ENCODE data around the gene RNF113B.

The RNF113B gene

GRCh38 chr13:98204546-98204945 lies 27.5 kb upstream of the RNF113B start:
- no peak for DNase-seq (ENCODE audit: low read depth, low spot score)

DNA sequence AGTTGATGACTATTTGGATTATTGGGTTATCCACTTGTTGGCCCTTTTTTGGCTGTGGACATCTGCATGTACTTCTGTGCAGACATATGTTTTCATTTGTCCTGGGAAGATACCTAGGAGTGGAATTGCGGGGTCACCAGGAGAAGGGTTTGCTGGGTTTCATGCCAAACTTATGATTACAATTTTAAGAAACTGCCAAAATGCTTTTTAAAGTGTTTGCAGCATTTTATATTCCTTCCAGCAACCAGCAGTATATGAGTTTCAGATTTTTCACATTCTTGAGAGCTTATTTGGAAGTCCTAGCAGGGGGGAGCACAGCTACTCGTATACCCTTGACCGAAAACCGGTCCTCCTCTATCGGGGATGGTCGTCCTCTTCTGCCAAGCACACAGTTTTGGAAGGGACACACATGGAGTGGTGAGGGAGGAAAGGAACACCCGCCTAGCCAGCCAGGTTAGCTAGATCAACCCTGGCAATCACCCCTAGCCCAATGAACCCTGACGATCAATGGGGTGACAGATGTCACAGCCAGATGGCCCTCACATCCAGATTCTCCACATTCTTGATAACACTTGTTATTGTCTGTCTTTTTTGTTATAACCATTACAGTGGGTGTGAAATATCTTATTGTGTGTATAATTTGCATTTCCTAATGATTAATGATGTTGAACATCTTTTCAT lies 26.7 kb upstream of the RNF113B start:
- DNase-seq (ENCODE audit: low read depth, low spot score): no peak

GRCh38 chr13:98201984-98202383 lies 24.9 kb upstream of the RNF113B start:
- no peak for DNase-seq (ENCODE audit: low read depth, low spot score)

- DNase-seq (ENCODE audit: low read depth, low spot score): no peak
Measured at GRCh38 chr13:98201189-98201588, 24.1 kb upstream of the RNF113B start.

- no peak for DNase-seq (ENCODE audit: low read depth, low spot score)
Measured at GRCh38 chr13:98200211-98200878, 23.3 kb upstream of the RNF113B start.

GRCh38 chr13:98199480-98199879 lies 22.4 kb upstream of the RNF113B start:
- DNase-seq (ENCODE audit: low read depth, low spot score): no peak

- DNase-seq (ENCODE audit: low read depth, low spot score): no peak
Measured at GRCh38 chr13:98198683-98199082, 21.6 kb upstream of the RNF113B start.

DNA sequence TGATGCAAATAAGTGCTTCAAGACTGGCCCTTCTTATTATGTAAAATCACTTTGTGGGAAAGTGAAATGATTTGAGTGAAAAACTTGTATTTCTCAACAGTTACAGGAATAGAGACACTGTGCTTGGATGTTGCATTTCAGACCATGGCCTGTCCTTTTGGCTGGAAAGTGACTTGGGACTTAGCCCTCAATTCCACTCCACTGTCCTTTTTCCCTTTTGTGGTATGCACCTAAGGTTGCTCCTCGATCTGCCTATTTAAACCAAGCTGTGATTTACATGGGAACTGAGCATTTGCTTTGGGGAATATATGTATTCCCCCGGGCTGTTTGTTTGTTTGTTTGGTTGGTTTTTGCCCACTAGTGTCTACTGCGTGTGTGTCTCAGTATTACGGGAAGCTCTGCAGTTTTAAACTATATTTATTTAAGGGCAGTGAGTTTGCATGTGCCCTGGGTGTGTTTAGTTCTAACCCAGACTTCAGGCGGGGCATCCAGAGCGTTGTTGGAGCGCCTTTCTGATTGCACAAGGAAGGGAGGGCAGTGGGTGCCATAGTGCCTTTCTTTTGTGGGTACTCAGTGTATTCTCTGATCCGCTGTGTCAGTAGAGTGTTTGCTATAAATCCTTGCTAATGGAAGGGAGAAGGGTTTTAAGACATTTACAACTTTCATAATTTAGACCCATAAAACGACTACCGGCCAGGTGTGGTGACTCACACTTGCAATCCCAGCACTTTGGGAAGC lies 18.2 kb upstream of the RNF113B start:
- no peak for DNase-seq (ENCODE audit: low read depth, low spot score)

GRCh38 chr13:98192008-98192407 lies 14.9 kb upstream of the RNF113B start:
- no peak for DNase-seq (ENCODE audit: low read depth, low spot score)

GRCh38 chr13:98190889-98191444 lies 13.9 kb upstream of the RNF113B start:
- no peak for DNase-seq (ENCODE audit: low read depth, low spot score)

GRCh38 chr13:98189841-98190505 lies 12.9 kb upstream of the RNF113B start:
- DNase-seq (ENCODE audit: low read depth, low spot score): no peak

- DNase-seq (ENCODE audit: low read depth, low spot score): no peak
Measured at GRCh38 chr13:98188544-98189166, 11.6 kb upstream of the RNF113B start.

- DNase-seq (ENCODE audit: low read depth, low spot score): no peak
Measured at GRCh38 chr13:98187965-98188261, 10.8 kb upstream of the RNF113B start.

- DNase-seq (ENCODE audit: low read depth, low spot score): no peak
Measured at GRCh38 chr13:98187155-98187964, 10.3 kb upstream of the RNF113B start.

- no peak for DNase-seq (ENCODE audit: low read depth, low spot score)
Measured at GRCh38 chr13:98184792-98185191, 7.7 kb upstream of the RNF113B start.

GRCh38 chr13:98182589-98182988 lies 5.5 kb upstream of the RNF113B start:
- no peak for DNase-seq (ENCODE audit: low read depth, low spot score)

- DNase-seq (ENCODE audit: low read depth, low spot score): no peak
Measured at GRCh38 chr13:98182153-98182552, 5.1 kb upstream of the RNF113B start.

DNA sequence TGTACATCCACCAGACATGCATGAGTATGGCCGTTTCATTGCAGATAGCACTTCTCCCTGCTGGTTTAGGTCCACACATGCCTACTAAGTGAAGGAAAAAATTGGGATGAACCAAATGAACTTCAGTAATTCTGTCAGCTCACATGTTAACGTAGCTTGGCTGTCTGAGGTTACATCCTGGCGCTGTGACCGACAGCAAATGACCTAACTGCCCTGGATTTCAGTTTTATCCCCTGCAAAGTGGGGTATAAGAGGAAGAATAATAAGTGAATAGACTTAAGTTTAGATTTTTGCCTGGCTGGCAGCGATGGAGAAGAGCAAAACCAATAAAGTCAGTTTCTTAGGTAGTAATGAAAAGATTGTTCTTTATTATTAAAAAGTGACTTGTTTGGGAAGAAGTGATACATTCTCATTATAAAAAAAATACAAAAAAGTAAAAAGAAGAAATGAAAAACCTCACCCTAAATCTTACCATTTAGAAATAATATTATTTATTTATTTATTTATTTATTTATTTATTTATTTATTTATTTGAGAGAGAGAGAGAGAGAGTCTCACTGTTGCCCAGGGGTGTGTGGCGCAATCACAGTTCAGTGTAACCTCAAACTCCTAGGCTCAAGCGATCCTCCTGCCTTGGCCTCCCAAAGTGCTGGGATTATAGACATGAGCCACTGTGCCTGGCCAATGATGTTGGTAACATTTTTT lies 4.2 kb upstream of the RNF113B start:
- no peak for DNase-seq (ENCODE audit: low read depth, low spot score)

DNA sequence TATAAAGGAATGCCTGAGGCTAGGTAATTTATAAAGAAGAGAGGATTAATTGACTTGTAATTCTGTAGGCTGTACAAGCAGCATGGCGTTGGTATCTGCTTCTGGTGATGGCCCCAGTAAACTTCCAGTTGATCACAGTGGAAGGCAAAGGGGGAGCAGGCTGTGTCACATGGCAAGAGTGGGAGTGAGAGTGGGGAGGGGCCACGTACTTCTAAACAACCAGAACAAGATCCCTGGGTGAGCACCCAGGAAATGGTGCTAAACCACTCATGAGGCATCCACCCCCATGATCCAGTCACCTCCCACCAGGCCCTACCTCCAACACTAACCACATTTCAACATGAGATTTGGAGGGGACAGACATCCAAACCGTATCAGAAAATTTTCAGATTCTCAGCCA lies 3.0 kb upstream of the RNF113B start:
- no peak for DNase-seq (ENCODE audit: low read depth, low spot score)

DNA sequence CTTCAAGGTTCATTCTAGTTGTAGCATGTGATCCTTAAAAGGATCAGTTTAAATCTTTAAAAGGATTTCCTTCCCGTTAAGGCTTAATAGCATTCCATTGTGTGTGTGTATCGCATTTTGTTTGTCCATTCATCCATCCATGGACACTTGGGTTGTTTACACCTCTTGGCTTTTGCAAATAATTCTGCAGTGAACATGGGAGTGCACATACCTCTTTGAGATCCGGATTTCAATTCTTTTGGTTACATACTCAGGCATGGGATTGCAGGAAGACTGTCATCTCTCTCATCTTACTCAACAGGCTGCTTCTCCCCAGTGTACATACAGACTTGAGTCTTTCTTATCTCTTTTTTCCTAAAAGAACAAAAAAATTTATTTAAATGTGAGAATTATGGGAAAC lies 1.2 kb downstream of the RNF113B start:
- no peak for DNase-seq (ENCODE audit: low read depth, low spot score)

Measured in activated CD4-positive, CD25-positive, alpha-beta regulatory T cell treated with anti-CD3 and anti-CD28 coated beads, Interleukin-2, amount 50 U/mL, for 16 hours (primary cell).